ENCODE data around the gene SCAF1. TPM values are rescaled to one million over a fixed set of nuclear protein-coding genes. Genes with fewer than 3 reads are reported as not detected.

The SCAF1 gene
- total RNA-seq, 1 donor from 2014 or later: 19.5 TPM

DNA sequence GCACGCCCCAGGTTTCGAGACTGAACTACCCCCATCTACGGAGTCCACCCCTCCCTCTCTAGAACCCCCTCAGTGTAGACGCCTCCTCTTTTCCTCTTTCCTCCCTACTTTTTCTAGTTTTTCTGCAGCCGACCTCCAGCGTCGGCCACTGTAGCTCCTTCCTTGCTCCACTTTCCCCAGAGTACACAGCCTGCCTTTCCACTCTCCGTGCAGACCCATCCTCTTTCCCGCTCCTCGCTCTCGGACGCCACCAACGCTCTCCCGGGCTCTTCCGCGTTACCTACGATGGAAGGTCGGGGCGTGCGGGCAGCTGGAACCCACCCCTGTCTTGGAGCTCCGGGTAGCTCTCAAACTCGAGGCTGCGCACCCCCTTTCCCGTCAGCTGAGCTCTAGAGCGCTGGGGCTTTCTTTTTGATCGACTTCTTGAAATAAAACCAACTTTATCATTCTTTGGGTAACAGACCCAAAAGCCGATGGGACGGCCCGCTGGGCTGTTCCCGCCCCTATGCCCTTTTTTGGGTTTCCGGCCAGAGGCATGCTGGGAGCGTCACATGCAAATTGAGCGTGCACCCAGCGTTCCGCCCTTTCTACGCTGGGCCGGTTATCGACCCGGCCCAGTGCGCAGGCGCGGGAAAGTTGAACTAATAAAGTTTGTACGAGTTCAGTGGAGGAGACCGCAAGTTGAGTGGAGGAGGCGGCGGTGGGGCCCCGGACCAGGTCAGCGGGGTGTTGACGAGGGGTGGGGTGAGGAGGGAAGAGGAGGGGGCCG lies 23.5 kb downstream of the SCAF1 start, which contains the start of the genes BCL2L12 and IRF3:
TSS of gene BCL2L12 (plus strand) at position 583 of the 769 bp plus-strand sequence. CDS start 760 bp downstream, outside the sequence.
TSS of gene IRF3 (minus strand) at position 507 of the 769 bp plus-strand sequence. CDS start 1,019 bp downstream, outside the sequence.
- DNase-seq: peak; percentile 99

DNA sequence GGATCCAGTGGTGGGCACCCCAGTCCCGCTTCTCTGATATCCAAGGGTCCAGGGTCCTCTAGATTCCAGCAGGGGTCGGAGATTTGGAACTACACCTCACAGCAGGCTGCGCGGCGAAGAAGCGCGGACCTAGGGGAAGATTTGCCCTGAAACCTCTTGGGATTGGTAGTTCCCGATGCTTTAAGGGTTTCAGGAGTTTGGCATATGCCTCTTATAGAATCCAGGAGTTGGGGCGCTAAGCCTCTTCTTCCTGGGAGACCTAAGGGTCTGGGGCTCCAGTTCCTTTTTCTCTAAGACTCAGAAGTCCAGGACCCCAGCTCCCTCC lies 24.1 kb downstream of the SCAF1 start:
- DNase-seq: no peak

DNA sequence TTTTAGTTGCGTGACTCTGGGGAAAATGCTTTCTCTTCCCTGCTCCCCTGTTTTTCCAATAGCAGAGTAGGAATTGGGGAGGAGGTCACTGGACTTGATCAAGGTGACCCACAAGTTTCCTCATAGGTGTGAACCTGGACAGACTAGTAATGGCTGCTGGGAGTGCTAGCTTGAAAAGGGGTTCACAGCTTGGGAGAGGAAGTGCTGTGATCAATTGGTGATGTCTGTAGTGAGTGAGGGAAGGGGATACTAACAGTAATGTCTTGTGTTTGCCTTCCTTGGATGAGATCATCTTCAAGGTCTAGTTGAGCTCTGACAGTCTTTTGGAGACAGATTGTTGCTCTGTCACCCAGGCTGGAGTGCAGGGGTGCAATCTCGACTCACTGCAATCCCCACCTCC lies 25.5 kb downstream of the SCAF1 start:
- no peak for DNase-seq

DNA sequence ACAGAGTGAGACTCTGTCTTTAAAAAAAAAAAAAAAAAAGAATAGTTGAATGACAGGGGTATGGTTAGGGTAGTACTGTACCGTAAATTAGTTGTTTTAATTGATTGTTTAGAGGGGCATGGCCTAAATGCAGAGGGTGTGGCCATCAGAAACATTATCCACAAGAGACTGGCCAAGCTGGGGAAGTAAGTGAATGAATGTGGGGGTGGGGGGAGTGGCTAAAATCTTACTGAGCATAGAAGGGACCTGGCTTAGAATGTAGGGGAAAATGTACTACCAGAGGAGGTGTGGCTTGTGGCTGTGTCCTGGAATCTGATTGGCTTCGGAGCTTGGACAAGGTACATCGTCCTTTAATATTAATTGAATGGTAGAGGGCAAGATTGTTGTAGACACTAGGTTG lies 27.5 kb downstream of the SCAF1 start:
- no peak for DNase-seq

DNA sequence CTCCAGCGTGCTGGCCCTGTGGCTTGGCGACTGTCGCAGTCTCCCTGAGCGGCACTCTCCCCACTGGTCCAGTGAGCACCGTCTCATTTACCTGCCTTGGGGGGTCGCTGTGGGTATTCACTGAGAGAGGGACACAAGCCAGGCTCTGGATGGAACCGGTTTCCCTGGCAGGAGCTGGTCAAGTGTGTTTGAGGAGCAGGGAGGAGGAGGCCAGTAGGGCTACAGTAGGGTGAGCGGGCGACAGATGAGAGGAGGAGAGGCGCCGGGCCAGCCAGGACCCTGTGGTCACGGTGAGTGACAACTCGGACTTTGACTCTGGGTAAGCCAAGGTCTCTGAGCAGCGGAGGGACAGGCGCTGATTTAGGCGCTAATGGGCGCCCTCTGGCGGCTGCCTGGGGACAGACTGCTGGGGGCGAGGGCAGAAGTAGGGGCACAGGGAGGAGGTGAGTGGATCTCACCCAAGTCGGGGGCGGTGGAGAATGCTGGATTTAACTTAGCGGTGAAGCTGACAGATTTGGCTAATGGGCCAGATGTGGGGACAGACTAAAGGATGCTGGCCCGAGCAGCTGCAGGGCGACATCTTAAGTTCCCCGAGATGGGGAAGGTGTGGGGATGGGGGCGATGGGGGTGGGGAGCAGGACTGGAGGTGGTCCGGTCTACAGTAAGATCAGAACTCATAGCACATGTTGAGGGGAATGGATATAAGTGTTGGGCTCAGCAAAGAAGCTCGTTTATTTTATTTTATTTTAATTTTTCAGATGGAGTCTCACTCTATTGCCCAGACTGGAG lies 30.3 kb downstream of the SCAF1 start:
- peak; percentile 75 for DNase-seq

DNA sequence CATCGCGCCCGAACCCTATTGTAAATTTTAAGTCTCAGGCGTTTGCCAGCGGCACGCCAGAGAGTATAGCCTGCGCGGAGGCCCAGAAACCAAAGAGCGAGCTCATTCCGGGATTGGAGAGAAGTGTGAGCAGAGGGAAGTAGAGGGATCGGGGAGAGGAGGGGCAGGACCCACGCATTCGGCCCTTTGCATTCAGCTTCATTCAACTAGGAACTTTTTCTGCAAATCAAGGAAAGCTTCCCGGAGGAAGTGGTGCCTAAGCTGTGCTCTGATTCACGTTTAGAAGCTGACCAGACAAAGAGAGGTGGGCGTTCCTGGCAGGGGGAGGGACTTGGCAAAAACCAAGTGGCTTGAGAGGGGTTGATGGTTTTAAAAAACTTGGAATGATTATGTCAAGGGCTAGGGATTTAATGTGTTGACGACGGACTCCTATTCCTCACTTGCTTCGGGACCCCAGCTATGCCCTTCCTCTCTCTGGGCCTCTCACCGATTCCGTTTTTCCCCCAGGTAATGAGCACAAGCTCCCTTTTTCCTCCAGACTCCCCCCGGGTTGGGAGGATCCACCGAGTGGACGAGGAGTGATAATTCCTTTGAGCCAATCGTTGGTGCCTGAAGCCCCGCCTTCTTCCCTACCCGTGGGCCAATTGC lies 34.3 kb downstream of the SCAF1 start:
- DNase-seq: peak; percentile 96

DNA sequence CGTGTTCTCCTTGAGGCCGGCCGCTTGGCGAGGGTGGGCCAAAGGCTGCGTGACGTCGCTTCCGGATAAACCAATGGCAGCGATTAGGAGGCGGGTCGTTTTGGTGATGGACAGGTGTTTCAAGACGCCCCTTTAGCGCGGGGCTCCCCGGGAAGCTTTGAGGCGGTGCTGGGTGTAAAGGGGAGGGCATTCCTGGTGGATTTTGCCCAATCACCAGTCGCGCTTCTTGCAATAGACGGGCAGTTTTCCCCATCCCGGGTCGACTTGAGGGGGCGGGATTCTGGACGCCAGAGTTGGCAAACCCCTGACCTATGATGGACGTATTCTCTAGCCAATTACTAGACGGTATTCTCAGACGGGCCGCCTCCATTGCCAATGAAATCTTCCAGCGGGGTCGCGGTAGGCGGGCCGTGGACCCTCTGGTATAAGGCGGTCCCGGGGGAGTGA lies 34.8 kb downstream of the SCAF1 start:
- DNase-seq: peak; percentile 100

DNA sequence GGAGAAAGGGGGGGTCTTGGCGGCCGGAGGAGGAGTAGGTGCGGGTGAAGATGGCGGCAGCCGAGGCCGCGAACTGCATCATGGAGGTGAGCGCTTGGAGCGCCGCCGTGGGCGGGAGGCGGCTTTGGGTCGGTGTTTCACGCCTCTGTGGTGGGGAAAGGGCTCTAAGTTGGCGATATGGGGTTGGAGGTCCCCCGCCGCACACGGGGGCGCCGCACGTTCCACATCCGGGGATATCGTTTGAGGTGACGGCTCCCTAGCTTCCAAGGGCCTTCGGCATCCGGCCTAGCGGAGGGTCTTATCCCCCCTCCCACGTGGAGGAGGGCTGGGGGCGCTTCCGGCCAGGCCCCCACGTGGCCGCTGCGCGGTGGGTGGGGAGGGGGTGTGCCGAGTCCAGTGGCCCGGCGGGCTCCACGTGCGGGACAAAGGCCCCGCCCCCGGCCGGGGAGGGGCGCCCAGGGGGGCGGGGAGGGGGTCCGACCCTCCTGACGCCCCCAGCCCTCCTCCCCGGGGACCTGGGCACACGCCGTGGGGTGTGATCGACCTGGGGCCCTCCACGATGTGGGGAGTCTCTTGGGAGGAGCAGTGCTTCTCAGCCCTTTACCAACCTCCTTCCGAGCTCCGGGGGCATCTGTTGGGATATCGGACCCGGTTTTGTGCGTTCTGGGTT lies 35.4 kb downstream of the SCAF1 start, which contains the start of gene PRMT1:
TSS of gene PRMT1 (plus strand) at position 41 of the 670 bp plus-strand sequence. CDS start at position 51, 10 bp downstream.
- DNase-seq: peak; percentile 78

DNA sequence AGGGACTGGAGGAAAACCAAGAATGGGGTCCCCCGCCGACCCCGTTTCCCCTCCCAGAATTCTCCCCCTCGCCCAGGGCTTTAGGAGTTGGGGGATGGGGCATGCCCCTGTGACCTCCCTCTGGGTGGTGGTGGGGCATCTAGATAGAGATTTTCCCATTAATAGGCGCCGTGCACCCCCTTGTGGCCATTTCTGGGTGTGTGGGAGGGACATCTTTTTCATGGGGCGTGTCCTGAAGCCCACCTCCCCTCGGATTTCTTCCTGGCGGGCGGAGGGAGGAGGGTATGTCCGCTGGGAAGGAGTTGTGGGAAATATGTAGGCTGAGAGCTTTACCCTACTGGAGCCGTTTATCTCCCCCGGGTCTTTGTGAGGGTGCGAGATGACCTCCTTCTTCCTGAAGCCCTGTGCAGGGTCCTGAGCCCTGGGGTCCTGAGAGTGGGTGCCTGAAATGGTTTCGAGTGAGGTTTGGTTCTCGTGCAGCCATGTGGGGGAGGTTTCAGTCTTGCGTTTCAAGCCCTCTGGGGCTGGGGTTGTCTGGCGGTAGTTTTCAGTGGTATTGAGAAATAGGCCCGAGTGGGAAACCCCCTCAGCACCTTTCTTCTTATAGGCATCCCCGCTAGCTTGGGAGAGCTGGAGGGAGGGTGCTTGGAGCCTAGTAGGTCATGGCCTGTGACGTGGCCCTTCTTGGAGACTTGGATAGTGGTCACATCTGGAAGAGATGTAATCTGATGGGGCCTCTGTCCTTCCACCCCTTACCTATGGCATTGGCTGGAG lies 36.1 kb downstream of the SCAF1 start:
- DNase-seq: peak; percentile 93

DNA sequence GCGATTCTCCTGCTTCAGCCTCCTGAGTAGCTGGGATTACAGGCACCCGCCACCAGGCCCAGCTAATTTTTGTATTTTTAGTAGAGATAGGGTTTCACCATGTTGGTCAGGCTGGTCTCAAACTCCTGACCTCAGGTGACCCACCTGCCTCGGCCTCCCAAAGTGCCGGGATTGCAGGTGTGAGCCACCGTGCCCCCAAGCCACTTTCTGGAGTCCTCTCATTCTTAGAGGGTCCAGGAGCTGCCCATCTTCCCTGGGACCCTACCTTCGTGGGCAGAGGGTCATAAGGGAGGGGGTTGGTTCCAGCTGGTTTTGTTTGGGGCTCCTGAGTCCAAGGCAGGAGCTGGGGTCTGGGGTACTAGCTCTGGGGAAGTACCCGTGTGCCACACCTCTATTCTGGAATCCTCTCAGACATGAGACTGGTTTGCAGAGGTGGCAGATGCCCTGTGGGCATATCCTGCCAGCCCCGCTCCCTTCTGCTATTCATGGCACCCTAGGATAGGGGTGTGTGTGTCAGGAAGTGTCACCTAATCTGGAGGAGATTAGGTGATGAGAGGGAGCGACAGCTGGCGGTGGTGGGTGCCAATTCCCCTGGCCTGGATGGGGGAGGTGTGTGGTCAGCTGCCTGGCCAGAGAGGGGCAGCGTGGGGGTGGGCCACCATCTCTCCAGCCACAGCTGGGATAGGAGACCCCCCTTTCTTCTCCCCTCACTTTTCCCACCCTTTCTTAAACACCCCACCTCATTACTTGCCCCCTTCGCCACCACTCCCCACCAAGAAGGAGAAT lies 37.2 kb downstream of the SCAF1 start:
- DNase-seq: peak; percentile 71

DNA sequence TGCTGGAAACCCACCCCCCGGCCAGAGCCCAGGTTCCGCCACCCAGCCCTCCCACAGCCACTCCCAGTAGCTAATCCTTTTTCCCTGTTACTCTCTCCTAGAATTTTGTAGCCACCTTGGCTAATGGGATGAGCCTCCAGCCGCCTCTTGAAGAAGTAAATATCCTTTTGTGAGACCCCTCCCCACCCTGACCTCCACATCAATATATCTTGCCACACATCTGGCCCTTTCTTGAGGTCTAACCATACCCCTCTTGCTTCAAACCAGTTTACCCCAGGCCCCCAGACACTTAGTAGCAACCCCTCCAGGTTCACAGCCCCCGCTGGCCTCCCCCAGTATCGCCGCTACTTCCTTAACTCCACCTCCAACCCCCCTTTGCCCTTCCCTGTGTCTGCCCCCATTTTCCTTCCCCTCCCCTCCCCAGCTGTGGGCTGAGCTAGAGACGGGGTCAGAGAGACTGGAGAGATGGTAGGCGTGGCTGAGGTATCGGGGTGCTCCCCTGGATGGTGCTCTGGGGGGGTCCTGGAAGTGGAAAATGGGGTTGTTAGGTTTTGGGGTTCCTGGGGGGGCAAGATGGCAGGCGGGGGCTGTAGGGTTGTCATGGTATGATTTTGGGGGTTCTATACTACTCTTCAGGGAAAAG lies 37.9 kb downstream of the SCAF1 start:
- DNase-seq: no peak

DNA sequence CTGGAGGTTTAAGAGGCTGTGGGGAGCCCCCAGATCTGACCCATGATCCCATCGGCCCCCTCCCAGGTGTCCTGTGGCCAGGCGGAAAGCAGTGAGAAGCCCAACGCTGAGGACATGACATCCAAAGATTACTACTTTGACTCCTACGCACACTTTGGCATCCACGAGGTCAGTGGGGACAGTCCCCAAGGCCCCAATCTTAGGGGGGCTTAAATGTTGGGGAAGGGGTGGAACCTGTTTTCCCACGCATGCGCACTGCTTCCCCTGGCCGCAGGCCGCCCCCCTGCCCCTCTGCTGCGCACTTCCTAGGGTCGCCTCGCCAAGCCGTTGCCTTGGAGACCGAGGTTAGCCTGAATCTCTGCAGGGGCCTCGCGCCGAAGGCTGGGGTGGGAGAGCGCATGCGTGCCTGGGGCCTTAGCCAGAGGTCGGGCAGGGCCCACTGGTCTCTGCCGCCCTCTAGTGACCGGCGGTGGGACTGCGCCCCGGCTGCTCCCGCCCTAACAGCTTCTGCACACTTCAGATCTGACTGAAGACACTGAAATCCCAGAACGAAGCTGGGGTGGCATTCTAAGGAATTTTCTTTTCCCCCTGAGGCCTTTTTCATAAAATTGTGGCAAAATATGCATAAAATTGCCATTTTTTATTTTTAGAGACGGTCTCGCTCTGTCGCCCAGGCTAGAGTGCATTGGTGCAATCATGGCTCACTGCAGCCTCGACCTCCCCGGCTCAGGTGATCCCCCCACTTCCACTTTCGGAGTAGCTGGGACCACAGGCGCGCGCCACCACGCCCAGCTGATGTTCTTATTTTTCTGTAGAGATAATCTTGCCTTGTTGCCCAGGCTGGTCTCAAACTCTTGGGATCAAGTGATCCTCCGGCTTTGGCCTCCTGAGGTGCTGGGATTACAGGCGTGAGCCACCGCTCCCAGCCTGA lies 38.7 kb downstream of the SCAF1 start:
- peak; percentile 97 for DNase-seq

DNA sequence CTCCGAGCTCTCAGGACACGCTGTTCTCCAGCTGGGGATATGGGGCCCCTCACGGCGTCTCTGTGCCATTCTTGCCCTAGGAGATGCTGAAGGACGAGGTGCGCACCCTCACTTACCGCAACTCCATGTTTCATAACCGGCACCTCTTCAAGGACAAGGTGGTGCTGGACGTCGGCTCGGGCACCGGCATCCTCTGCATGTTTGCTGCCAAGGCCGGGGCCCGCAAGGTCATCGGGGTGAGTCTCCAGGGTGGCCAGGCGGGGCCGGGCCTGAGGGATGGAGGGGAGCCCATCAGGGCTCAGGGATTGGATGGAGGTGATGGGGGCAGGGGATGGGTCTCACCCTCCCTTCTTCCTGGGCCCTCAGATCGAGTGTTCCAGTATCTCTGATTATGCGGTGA lies 39.8 kb downstream of the SCAF1 start:
- no peak for DNase-seq

DNA sequence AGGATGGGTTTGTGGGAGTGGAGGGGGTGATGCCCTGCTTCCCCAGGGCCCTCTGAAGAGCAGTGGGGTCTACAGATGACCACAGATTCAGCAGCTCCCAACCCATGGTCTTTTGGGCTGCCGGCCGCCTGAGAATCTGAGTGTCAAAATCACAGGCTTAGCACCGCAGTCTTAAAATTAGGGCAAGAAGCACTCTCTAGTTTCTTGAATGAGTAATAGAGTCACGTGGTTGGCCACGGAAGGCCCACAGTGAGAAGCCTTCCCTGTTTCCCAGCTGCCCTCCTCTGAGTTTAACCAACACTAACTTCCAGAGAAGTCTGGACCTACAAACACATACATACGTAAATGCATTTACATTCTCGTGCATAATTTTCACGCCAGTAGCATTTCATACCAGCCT lies 40.3 kb downstream of the SCAF1 start:
- no peak for DNase-seq

DNA sequence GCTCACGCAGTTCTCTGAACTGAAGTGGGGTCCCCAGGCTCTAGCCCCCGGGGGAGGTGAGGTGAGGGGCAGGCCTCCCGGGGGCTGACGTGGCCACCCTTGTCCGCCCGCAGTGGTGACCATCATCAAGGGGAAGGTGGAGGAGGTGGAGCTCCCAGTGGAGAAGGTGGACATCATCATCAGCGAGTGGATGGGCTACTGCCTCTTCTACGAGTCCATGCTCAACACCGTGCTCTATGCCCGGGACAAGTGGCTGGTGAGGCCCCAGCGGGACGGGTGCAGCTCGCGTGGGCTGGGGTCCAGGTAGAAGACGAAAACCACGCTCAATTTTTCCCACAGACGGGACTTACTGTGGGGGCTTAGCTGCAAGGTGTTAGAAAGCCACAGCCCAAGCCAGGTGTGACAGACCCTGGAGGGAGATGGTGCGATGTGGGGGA lies 41.8 kb downstream of the SCAF1 start:
- no peak for DNase-seq

DNA sequence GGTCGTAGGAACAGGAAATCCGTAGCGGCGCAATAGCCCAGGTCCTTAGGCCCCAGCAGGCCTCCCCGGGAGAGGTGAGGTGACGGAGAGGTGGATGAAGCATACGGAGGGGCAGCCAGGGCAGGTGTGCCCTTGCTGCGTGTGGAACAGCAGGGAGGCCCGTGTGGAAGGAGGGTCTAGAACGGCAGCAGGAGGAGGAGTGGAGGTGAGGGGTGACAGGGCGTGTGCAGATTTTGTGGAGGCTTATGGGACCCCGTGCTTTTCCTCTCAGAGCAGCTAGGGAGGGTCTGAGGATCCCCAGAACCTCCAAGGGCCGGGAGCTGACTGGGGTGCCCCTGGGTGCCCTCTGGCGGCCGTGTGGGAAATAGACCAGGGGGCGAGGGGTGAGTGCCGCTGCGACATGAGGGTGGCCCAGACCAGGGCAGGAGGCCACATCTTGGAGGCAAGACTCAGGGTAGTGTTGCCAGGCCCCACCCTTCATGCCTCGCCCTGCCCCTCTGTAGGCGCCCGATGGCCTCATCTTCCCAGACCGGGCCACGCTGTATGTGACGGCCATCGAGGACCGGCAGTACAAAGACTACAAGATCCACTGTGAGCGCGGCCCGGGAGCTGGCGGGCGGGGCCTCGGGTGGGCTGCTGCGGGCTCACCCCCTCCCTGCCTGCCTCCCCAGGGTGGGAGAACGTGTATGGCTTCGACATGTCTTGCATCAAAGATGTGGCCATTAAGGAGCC lies 42.4 kb downstream of the SCAF1 start:
- no peak for DNase-seq

DNA sequence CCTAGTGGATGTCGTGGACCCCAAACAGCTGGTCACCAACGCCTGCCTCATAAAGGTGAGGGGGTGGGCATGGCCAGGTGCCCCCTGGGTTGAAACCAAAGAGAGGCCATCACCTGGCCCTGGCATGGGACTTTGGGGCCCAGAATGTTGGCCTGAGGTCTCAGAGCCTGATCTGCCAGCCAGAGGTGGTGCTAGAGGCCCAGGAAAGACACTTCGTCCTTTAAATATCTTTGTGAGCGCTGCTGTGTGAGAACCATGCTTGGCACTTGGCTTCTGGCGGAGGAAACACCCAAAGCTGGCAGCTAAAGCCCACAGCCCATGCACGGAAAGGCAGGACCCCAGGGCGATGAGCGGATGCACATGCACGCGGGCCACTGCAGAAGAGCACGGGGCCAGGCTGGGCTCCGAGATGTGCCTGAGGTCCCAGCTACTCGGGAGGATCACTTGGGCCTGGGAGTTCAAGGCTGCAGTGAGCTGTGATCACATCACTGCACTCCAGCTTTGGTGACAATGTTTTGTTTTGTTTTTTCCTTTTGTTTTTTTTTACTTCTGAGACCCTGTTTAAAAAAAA lies 43.1 kb downstream of the SCAF1 start:
- DNase-seq: no peak

All from tongue (tissue), 2 donors.